Measurements from ENCODE around the gene KIN. TPM values are rescaled to one million over a fixed set of nuclear protein-coding genes. Genes with fewer than 3 reads are reported as not detected.

Gene KIN
- total and polyA plus RNA-seq, 3 donors from 2014 or later, result 8.3 to 10.6 (median 9.1) TPM

- 68 to 80% methylated on average over 1 of the region's 1 CpG for WGBS, 2 donors
- TF ChIP-seq CTCF (IDR thresholded peaks at IDR 0.05) (no peak), POLR2A (IDR thresholded peaks at IDR 0.05) (no peak)
- Histone ChIP-seq H3K27me3 (no peaks in the 10 kb centered on the region), H3K27ac (no peak overlapping the region), H3K9me3 (no peaks in the 10 kb centered on the region), H3K4me3 (no peak overlapping the region), H3K36me3 (ENCODE audit: low read depth, missing control alignments) (no peaks in the 10 kb centered on the region), H3K4me1 (no peaks in the 10 kb centered on the region)
- intact Hi-C loops (cut with DNase I; ENCODE audit: low total_unique reads), result no loop called here
- DNase-seq, result no peak
Observed at GRCh38 chr10:7832060-7832459, 44.3 kb upstream of the KIN start.

- no peaks in the 10 kb centered on the region for H3K4me1 ChIP-seq
- H3K36me3 ChIP-seq (ENCODE audit: low read depth, missing control alignments), result no peaks in the 10 kb centered on the region
- H3K4me3 ChIP-seq, result no peak overlapping the region
- no peak for TF ChIP-seq POLR2A (IDR thresholded peaks at IDR 0.05)
- TF ChIP-seq CTCF (IDR thresholded peaks at IDR 0.05), result no peak
- intact Hi-C loops (cut with DNase I; ENCODE audit: low total_unique reads), result no loop called here
- H3K9me3 ChIP-seq, result no peaks in the 10 kb centered on the region
- no peaks in the 10 kb centered on the region for H3K27me3 ChIP-seq
- WGBS, 2 donors, result 92 to 93% methylated on average over 10 of the region's 10 CpGs
- H3K27ac ChIP-seq, result no peak overlapping the region
- no peak for DNase-seq
Observed at GRCh38 chr10:7829289-7829834, 41.6 kb upstream of the KIN start.

- WGBS, 2 donors, result 53 to 92% methylated on average over 4 of the region's 4 CpGs
Observed at GRCh38 chr10:7826971-7827370, 39.2 kb upstream of the KIN start.

GRCh38 chr10:7824251-7824650 is 36.5 kb upstream of the KIN start:
- TF ChIP-seq POLR2A (IDR thresholded peaks at IDR 0.05), result no peak
- no peak for TF ChIP-seq CTCF (IDR thresholded peaks at IDR 0.05)
- Histone ChIP-seq H3K9me3 (no peaks in the 10 kb centered on the region), H3K4me1 (peaks cover 14% of the 10 kb centered on the region), H3K27ac (no peak overlapping the region), H3K4me3 (no peak overlapping the region), H3K36me3 (ENCODE audit: low read depth, missing control alignments) (no peaks in the 10 kb centered on the region), H3K27me3 (no peaks in the 10 kb centered on the region)
- intact Hi-C loops (cut with DNase I; ENCODE audit: low total_unique reads), result no loop called here
- WGBS, 2 donors, result 76 to 77% methylated on average over 3 of the region's 3 CpGs
- no peak for DNase-seq

More at GRCh38 chr10:7826971-7827370, 39.2 kb upstream of the KIN start:
- H3K4me1 ChIP-seq, result no peaks in the 10 kb centered on the region
- H3K4me3 ChIP-seq, result no peak overlapping the region
- no peaks in the 10 kb centered on the region for H3K9me3 ChIP-seq
- no peaks in the 10 kb centered on the region for H3K27me3 ChIP-seq
- no peaks in the 10 kb centered on the region for H3K36me3 ChIP-seq (ENCODE audit: low read depth, missing control alignments)
- TF ChIP-seq CTCF (IDR thresholded peaks at IDR 0.05) (no peak), POLR2A (IDR thresholded peaks at IDR 0.05) (no peak)
- peak; percentile 45 for DNase-seq
- intact Hi-C loops (cut with DNase I; ENCODE audit: low total_unique reads), result no loop called here
- no peak overlapping the region for H3K27ac ChIP-seq

GRCh38 chr10:7819121-7819460 is 31.3 kb upstream of the KIN start:
- H3K9me3 ChIP-seq, result no peaks in the 10 kb centered on the region
- TF ChIP-seq POLR2A (IDR thresholded peaks at IDR 0.05) (no peak), CTCF (IDR thresholded peaks at IDR 0.05) (no peak)
- H3K36me3 ChIP-seq (ENCODE audit: low read depth, missing control alignments), result no peaks in the 10 kb centered on the region
- H3K27me3 ChIP-seq, result no peaks in the 10 kb centered on the region
- H3K4me3 ChIP-seq, result peak overlapping the region; percentile 92 to 96
- WGBS, 2 donors, result 0% methylated on average over 17 of the region's 17 CpGs
- peak; percentile 78 for DNase-seq
- intact Hi-C loops (cut with DNase I; ENCODE audit: low total_unique reads), result no loop called here
- peaks cover 22% of the 10 kb centered on the region for H3K4me1 ChIP-seq
- peak overlapping the region; percentile 80 to 86 for H3K27ac ChIP-seq

Data from testis (tissue), 3 donors.